ENCODE measurements around the gene HOXC12.

HOXC12 gene

GRCh38 chr12:53951577-53952334 lies 2.9 kb upstream of the HOXC12 start:
- no peak for DNase-seq (ENCODE audit: low spot score)
- TF ChIP-seq, protein P1, sequence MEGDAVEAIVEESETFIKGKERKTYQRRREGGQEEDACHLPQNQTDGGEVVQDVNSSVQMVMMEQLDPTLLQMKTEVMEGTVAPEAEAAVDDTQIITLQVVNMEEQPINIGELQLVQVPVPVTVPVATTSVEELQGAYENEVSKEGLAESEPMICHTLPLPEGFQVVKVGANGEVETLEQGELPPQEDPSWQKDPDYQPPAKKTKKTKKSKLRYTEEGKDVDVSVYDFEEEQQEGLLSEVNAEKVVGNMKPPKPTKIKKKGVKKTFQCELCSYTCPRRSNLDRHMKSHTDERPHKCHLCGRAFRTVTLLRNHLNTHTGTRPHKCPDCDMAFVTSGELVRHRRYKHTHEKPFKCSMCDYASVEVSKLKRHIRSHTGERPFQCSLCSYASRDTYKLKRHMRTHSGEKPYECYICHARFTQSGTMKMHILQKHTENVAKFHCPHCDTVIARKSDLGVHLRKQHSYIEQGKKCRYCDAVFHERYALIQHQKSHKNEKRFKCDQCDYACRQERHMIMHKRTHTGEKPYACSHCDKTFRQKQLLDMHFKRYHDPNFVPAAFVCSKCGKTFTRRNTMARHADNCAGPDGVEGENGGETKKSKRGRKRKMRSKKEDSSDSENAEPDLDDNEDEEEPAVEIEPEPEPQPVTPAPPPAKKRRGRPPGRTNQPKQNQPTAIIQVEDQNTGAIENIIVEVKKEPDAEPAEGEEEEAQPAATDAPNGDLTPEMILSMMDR (IDR thresholded peaks at IDR 0.05; ENCODE audit: extremely low read depth, insufficient read depth, missing control alignments) = no peak
- in situ Hi-C loops (cut with MboI; ENCODE audit: low pct_unique_long_range_greater_than_20kb, low sequenced_read_pairs, unreplicated experiment) = no loop called here

- no peak for DNase-seq (ENCODE audit: low spot score)
- in situ Hi-C loops (cut with MboI; ENCODE audit: low pct_unique_long_range_greater_than_20kb, low sequenced_read_pairs, unreplicated experiment) = no loop called here
- TF ChIP-seq, protein P1 (IDR thresholded peaks at IDR 0.05; ENCODE audit: extremely low read depth, insufficient read depth, missing control alignments) = no peak
Measured at GRCh38 chr12:53952335-53952694, 2.4 kb upstream of the HOXC12 start.

- TF ChIP-seq, protein P1 (IDR thresholded peaks at IDR 0.05; ENCODE audit: extremely low read depth, insufficient read depth, missing control alignments) = no peak
- in situ Hi-C loops (cut with MboI; ENCODE audit: low pct_unique_long_range_greater_than_20kb, low sequenced_read_pairs, unreplicated experiment) = no loop called here
- DNase-seq (ENCODE audit: low spot score) = no peak
Measured at GRCh38 chr12:53952871-53953734, 1.6 kb upstream of the HOXC12 start.

DNA sequence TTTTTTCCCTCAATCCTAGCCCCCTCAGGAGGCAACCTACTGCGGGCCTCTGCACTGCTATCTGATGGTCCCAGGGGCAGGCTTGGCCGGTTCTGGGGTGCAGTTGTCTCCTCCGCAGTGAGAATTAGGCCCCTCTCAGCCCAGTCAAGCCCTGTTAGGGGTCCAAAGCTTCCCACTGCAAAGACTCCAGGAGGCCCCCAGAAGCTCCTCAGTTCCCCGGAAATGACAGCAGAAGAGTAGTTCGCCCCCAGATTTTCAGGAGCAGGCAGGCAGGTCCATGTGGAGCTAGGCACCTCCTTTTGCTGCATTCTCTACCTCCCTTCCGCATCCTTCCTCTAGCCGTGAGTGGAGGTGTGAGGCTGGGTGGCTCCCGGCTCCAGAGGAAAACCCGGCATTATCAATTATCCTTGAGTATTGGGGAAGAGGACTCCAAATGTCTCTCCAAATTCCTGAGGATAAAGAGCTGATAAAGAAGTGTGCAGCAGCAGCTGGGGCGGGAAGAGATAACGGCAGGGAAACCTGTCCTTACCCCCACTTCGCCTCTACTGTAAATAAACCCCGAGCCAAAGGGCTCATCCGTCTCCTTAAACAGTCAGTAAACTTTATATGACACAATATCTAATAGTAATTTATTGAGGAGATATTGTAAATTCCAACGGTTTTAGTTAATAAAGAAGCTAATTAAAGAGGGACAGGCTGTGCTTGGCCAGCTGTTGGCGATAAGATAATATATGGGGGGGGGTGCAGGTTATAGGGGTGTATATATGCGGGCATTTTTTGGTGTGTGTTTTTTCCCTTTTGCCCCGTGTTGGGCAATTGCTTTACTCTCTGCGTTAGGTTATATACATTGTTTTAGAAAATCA lies 641 bp upstream of the HOXC12 start:
- TF ChIP-seq, protein P1 (IDR thresholded peaks at IDR 0.05; ENCODE audit: extremely low read depth, insufficient read depth, missing control alignments) = no peak
- in situ Hi-C loops (cut with MboI; ENCODE audit: low pct_unique_long_range_greater_than_20kb, low sequenced_read_pairs, unreplicated experiment) = no loop called here
- no peak for DNase-seq (ENCODE audit: low spot score)

- no peak for DNase-seq (ENCODE audit: low spot score)
- in situ Hi-C loops (cut with MboI; ENCODE audit: low pct_unique_long_range_greater_than_20kb, low sequenced_read_pairs, unreplicated experiment) = no loop called here
- TF ChIP-seq, protein P1 (IDR thresholded peaks at IDR 0.05; ENCODE audit: extremely low read depth, insufficient read depth, missing control alignments) = no peak
Measured at GRCh38 chr12:53955036-53955775, 503 bp downstream of the HOXC12 start.
